Measurements from ENCODE around the gene IKZF4. TPM values are rescaled to one million over a fixed set of nuclear protein-coding genes. Genes with fewer than 3 reads are reported as not detected.

Gene IKZF4
- total RNA-seq, 1 experiment from 2014 or later = 13.6 TPM

- H3K27me3 Mint-ChIP-seq (ENCODE audit: low read depth) = no peaks in the 10 kb centered on the region
- no peaks in the 10 kb centered on the region for H3K9me3 Mint-ChIP-seq
- peak within 1 kb of the TSS; percentile 89 for H3K4me3 Mint-ChIP-seq
- POLR2A ChIA-PET = interaction anchor here (0.6 to 2.9 kb wide), 14 partner anchors 25 to 938 kb away, joined by 3 to 34 read pairs (median 4); partner anchors contain the start of genes MYL6, PA2G4, RAB5B and RNF41
- DNase-seq (ENCODE audit: low spot score) (peak; percentile 82), ATAC-seq (peak; percentile 49)
- CTCF ChIA-PET = interaction anchor here (0.6 to 2.6 kb wide), 25 partner anchors 10 to 350 kb away, joined by 3 to 16 read pairs (median 4); partner anchors contain the start of genes ESYT1, ORMDL2, PA2G4 and RAB5B
- peaks cover 23% of the 10 kb centered on the region for H3K4me1 Mint-ChIP-seq
- peak within 1 kb of the TSS; percentile 98 for H3K27ac Mint-ChIP-seq
- H3K36me3 Mint-ChIP-seq = peaks cover 12% of the 10 kb centered on the region
- TF ChIP-seq FOXP4 (CRISPR knock-in tag; IDR thresholded peaks at IDR 0.05) = peak; percentile 53
- TF ChIP-seq NFE2L1 (CRISPR knock-in tag; IDR thresholded peaks at IDR 0.05) = peak; percentile 73; the same call in 1 of the 2 replicates
- TF ChIP-seq FOXP1 (CRISPR knock-in tag; IDR thresholded peaks at IDR 0.05; ENCODE audit: borderline replicate concordance) = 0 out of 2 replicates have a peak, but pooled peaks have one; percentile 28
- TF ChIP-seq, protein P1, sequence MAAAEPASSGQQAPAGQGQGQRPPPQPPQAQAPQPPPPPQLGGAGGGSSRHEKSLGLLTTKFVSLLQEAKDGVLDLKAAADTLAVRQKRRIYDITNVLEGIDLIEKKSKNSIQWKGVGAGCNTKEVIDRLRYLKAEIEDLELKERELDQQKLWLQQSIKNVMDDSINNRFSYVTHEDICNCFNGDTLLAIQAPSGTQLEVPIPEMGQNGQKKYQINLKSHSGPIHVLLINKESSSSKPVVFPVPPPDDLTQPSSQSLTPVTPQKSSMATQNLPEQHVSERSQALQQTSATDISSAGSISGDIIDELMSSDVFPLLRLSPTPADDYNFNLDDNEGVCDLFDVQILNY (CRISPR knock-in tag; IDR thresholded peaks at IDR 0.05) = 0 out of 2 replicates have a peak, but pooled peaks have one; percentile 17
- TF ChIP-seq, protein P2, sequence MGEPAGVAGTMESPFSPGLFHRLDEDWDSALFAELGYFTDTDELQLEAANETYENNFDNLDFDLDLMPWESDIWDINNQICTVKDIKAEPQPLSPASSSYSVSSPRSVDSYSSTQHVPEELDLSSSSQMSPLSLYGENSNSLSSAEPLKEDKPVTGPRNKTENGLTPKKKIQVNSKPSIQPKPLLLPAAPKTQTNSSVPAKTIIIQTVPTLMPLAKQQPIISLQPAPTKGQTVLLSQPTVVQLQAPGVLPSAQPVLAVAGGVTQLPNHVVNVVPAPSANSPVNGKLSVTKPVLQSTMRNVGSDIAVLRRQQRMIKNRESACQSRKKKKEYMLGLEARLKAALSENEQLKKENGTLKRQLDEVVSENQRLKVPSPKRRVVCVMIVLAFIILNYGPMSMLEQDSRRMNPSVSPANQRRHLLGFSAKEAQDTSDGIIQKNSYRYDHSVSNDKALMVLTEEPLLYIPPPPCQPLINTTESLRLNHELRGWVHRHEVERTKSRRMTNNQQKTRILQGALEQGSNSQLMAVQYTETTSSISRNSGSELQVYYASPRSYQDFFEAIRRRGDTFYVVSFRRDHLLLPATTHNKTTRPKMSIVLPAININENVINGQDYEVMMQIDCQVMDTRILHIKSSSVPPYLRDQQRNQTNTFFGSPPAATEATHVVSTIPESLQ (CRISPR knock-in tag; IDR thresholded peaks at IDR 0.05) = no peak
- peak; percentile 73 for TF ChIP-seq PRDM15 (CRISPR knock-in tag; IDR thresholded peaks at IDR 0.05)
- no peak for TF ChIP-seq SOX15 (CRISPR knock-in tag; IDR thresholded peaks at IDR 0.05)
- TF ChIP-seq, protein P3, sequence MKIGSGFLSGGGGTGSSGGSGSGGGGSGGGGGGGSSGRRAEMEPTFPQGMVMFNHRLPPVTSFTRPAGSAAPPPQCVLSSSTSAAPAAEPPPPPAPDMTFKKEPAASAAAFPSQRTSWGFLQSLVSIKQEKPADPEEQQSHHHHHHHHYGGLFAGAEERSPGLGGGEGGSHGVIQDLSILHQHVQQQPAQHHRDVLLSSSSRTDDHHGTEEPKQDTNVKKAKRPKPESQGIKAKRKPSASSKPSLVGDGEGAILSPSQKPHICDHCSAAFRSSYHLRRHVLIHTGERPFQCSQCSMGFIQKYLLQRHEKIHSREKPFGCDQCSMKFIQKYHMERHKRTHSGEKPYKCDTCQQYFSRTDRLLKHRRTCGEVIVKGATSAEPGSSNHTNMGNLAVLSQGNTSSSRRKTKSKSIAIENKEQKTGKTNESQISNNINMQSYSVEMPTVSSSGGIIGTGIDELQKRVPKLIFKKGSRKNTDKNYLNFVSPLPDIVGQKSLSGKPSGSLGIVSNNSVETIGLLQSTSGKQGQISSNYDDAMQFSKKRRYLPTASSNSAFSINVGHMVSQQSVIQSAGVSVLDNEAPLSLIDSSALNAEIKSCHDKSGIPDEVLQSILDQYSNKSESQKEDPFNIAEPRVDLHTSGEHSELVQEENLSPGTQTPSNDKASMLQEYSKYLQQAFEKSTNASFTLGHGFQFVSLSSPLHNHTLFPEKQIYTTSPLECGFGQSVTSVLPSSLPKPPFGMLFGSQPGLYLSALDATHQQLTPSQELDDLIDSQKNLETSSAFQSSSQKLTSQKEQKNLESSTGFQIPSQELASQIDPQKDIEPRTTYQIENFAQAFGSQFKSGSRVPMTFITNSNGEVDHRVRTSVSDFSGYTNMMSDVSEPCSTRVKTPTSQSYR (CRISPR knock-in tag; IDR thresholded peaks at IDR 0.05) = 0 out of 2 replicates have a peak, but pooled peaks have one; percentile 20
- 0 out of 2 replicates have a peak, but pooled peaks have one; percentile 14 for TF ChIP-seq TEAD4 (CRISPR knock-in tag; IDR thresholded peaks at IDR 0.05)
- 0 out of 2 replicates have a peak, but pooled peaks have one; percentile 2 for TF ChIP-seq SP1 (CRISPR knock-in tag; conservative IDR thresholded peaks at IDR 0.05)
- TF ChIP-seq, protein P4, sequence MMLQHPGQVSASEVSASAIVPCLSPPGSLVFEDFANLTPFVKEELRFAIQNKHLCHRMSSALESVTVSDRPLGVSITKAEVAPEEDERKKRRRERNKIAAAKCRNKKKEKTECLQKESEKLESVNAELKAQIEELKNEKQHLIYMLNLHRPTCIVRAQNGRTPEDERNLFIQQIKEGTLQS (CRISPR knock-in tag; conservative IDR thresholded peaks at IDR 0.05) = 0 out of 2 replicates have a peak, but pooled peaks have one; percentile 16
- 0 out of 2 replicates have a peak, but pooled peaks have one; percentile 19 for TF ChIP-seq KAT7 (CRISPR knock-in tag; IDR thresholded peaks at IDR 0.05; ENCODE audit: borderline replicate concordance)
- TF ChIP-seq ELF4 (CRISPR knock-in tag; IDR thresholded peaks at IDR 0.05; ENCODE audit: low read depth) = no peak
- peak; percentile 60 for TF ChIP-seq MYBL2 (CRISPR knock-in tag; IDR thresholded peaks at IDR 0.05)
- TF ChIP-seq, protein P5, sequence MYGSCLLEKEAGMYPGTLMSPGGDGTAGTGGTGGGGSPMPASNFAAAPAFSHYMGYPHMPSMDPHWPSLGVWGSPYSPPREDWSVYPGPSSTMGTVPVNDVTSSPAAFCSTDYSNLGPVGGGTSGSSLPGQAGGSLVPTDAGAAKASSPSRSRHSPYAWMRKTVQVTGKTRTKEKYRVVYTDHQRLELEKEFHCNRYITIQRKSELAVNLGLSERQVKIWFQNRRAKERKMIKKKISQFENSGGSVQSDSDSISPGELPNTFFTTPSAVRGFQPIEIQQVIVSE (CRISPR knock-in tag; IDR thresholded peaks at IDR 0.05; ENCODE audit: borderline replicate concordance) = no peak
- peak; percentile 40; the same call in 1 of the 2 replicates for TF ChIP-seq GABPB1 (CRISPR knock-in tag; IDR thresholded peaks at IDR 0.05)
- TF ChIP-seq ESRRA (CRISPR knock-in tag; IDR thresholded peaks at IDR 0.05; ENCODE audit: borderline replicate concordance) = 0 out of 2 replicates have a peak, but pooled peaks have one; percentile 14
- peak; percentile 21; the same call in 1 of the 2 replicates for TF ChIP-seq TEAD1 (CRISPR knock-in tag; IDR thresholded peaks at IDR 0.05)
- no peak; the same call in 1 of the 2 replicates for TF ChIP-seq CREB1 (CRISPR knock-in tag; IDR thresholded peaks at IDR 0.05)
- TF ChIP-seq ETV6 (CRISPR knock-in tag; IDR thresholded peaks at IDR 0.05) = no peak
- TF ChIP-seq, protein P6, sequence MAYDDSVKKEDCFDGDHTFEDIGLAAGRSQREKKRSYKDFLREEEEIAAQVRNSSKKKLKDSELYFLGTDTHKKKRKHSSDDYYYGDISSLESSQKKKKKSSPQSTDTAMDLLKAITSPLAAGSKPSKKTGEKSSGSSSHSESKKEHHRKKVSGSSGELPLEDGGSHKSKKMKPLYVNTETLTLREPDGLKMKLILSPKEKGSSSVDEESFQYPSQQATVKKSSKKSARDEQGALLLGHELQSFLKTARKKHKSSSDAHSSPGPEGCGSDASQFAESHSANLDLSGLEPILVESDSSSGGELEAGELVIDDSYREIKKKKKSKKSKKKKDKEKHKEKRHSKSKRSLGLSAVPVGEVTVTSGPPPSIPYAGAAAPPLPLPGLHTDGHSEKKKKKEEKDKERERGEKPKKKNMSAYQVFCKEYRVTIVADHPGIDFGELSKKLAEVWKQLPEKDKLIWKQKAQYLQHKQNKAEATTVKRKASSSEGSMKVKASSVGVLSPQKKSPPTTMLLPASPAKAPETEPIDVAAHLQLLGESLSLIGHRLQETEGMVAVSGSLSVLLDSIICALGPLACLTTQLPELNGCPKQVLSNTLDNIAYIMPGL (CRISPR knock-in tag; IDR thresholded peaks at IDR 0.05) = peak; percentile 90
Observed at GRCh38 chr12:56079723-56080555, 59.1 kb downstream of the IKZF4 start, which contains the start of gene ERBB3. Gene ERBB3, plus strand, starts transcription at chr12:56080165. Its CDS starts 136 bp downstream, at chr12:56080301.

Measured in WTC11 (cell line).